ENCODE results near the gene CIRBP.

The CIRBP gene

GRCh38 chr19:1293782-1294604, 24.9 kb downstream of the CIRBP start:
- H3K4me3 ChIP-seq (ENCODE audit: low read depth, low read length) = no peak overlapping the region
- no peak for TF ChIP-seq CTCF (IDR thresholded peaks at IDR 0.05; ENCODE audit: insufficient read depth, low read depth, low read length, missing control alignments)
- DNase-seq (ENCODE audit: low read depth) = no peak

GRCh38 chr19:1294688-1295087, 25.6 kb downstream of the CIRBP start:
- no peak for TF ChIP-seq CTCF (IDR thresholded peaks at IDR 0.05; ENCODE audit: insufficient read depth, low read depth, low read length, missing control alignments)
- no peak overlapping the region for H3K4me3 ChIP-seq (ENCODE audit: low read depth, low read length)
- DNase-seq (ENCODE audit: low read depth) = no peak

GRCh38 chr19:1295169-1296012, 26.3 kb downstream of the CIRBP start:
- no peak for DNase-seq (ENCODE audit: low read depth)
- no peak for TF ChIP-seq CTCF (IDR thresholded peaks at IDR 0.05; ENCODE audit: insufficient read depth, low read depth, low read length, missing control alignments)
- H3K4me3 ChIP-seq (ENCODE audit: low read depth, low read length) = no peak overlapping the region

- TF ChIP-seq CTCF (IDR thresholded peaks at IDR 0.05; ENCODE audit: insufficient read depth, low read depth, low read length, missing control alignments) = no peak
- no peak overlapping the region for H3K4me3 ChIP-seq (ENCODE audit: low read depth, low read length)
- no peak for DNase-seq (ENCODE audit: low read depth)
These were observed 26.9 kb downstream of the CIRBP start for GRCh38 chr19:1296078-1296477.

GRCh38 chr19:1296575-1297271, 27.6 kb downstream of the CIRBP start:
- no peak for DNase-seq (ENCODE audit: low read depth)
- no peak overlapping the region for H3K4me3 ChIP-seq (ENCODE audit: low read depth, low read length)
- TF ChIP-seq CTCF (IDR thresholded peaks at IDR 0.05; ENCODE audit: insufficient read depth, low read depth, low read length, missing control alignments) = no peak

- no peak for DNase-seq (ENCODE audit: low read depth)
- no peak overlapping the region for H3K4me3 ChIP-seq (ENCODE audit: low read depth, low read length)
- no peak for TF ChIP-seq CTCF (IDR thresholded peaks at IDR 0.05; ENCODE audit: insufficient read depth, low read depth, low read length, missing control alignments)
These were observed 29.1 kb downstream of the CIRBP start for GRCh38 chr19:1298235-1298634.
